ENCODE results near the gene TLR10. TPM values are rescaled to one million over a fixed set of nuclear protein-coding genes. Genes with fewer than 3 reads are reported as not detected.

Gene TLR10
- total RNA-seq, 1 donor from 2014 or later: not detected

GRCh38 chr4:38733663-38734062 lies 49.1 kb downstream of the TLR10 start:
- peaks cover 6% of the 10 kb centered on the region for H3K27me3 Mint-ChIP-seq (ENCODE audit: unreplicated experiment)
- H3K4me1 Mint-ChIP-seq (ENCODE audit: low read depth, unreplicated experiment): no peaks in the 10 kb centered on the region
- H3K27ac Mint-ChIP-seq (ENCODE audit: unreplicated experiment): no peak overlapping the region
- peaks cover 6% of the 10 kb centered on the region for H3K9me3 Mint-ChIP-seq (ENCODE audit: unreplicated experiment)
- H3K4me3 Mint-ChIP-seq (ENCODE audit: unreplicated experiment): no peak overlapping the region
- H3K36me3 Mint-ChIP-seq (ENCODE audit: unreplicated experiment): peaks cover 9% of the 10 kb centered on the region
- TF ChIP-seq, protein P1, sequence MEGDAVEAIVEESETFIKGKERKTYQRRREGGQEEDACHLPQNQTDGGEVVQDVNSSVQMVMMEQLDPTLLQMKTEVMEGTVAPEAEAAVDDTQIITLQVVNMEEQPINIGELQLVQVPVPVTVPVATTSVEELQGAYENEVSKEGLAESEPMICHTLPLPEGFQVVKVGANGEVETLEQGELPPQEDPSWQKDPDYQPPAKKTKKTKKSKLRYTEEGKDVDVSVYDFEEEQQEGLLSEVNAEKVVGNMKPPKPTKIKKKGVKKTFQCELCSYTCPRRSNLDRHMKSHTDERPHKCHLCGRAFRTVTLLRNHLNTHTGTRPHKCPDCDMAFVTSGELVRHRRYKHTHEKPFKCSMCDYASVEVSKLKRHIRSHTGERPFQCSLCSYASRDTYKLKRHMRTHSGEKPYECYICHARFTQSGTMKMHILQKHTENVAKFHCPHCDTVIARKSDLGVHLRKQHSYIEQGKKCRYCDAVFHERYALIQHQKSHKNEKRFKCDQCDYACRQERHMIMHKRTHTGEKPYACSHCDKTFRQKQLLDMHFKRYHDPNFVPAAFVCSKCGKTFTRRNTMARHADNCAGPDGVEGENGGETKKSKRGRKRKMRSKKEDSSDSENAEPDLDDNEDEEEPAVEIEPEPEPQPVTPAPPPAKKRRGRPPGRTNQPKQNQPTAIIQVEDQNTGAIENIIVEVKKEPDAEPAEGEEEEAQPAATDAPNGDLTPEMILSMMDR (IDR thresholded peaks at IDR 0.05; ENCODE audit: partially characterized antibody, unreplicated experiment): no peak
- DNase-seq: no peak

- TF ChIP-seq, protein P1 (IDR thresholded peaks at IDR 0.05; ENCODE audit: partially characterized antibody, unreplicated experiment): peak; percentile 98
- no peak overlapping the region for H3K4me3 Mint-ChIP-seq (ENCODE audit: unreplicated experiment)
- no peaks in the 10 kb centered on the region for H3K4me1 Mint-ChIP-seq (ENCODE audit: low read depth, unreplicated experiment)
- H3K9me3 Mint-ChIP-seq (ENCODE audit: unreplicated experiment): peaks cover 6% of the 10 kb centered on the region
- DNase-seq: peak; percentile 93
- peaks cover 9% of the 10 kb centered on the region for H3K36me3 Mint-ChIP-seq (ENCODE audit: unreplicated experiment)
- no peak overlapping the region for H3K27ac Mint-ChIP-seq (ENCODE audit: unreplicated experiment)
- peaks cover 6% of the 10 kb centered on the region for H3K27me3 Mint-ChIP-seq (ENCODE audit: unreplicated experiment)
Observed at GRCh38 chr4:38730830-38731646, 51.8 kb downstream of the TLR10 start.

DNA sequence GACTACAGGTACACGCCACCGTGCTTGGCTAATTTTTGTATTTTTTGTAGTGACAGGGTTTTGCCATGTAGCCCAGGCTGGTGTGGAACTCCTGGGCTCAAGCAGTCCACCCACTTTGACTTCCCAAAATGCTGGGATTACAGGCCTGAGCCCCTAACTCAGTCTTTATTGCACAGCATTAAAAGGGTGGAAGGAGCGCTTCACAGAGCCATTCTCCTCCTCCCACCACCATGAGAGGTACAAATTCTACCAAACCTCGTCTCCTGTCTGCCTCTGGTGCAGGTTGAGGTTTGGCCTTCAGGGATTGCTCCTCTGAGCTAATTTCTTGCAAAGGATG lies 52.3 kb downstream of the TLR10 start:
- peaks cover 6% of the 10 kb centered on the region for H3K9me3 Mint-ChIP-seq (ENCODE audit: unreplicated experiment)
- no peaks in the 10 kb centered on the region for H3K4me1 Mint-ChIP-seq (ENCODE audit: low read depth, unreplicated experiment)
- TF ChIP-seq, protein P1 (IDR thresholded peaks at IDR 0.05; ENCODE audit: partially characterized antibody, unreplicated experiment): no peak
- no peak overlapping the region for H3K27ac Mint-ChIP-seq (ENCODE audit: unreplicated experiment)
- peaks cover 6% of the 10 kb centered on the region for H3K27me3 Mint-ChIP-seq (ENCODE audit: unreplicated experiment)
- no peak for DNase-seq
- no peak overlapping the region for H3K4me3 Mint-ChIP-seq (ENCODE audit: unreplicated experiment)
- H3K36me3 Mint-ChIP-seq (ENCODE audit: unreplicated experiment): peaks cover 9% of the 10 kb centered on the region

DNA sequence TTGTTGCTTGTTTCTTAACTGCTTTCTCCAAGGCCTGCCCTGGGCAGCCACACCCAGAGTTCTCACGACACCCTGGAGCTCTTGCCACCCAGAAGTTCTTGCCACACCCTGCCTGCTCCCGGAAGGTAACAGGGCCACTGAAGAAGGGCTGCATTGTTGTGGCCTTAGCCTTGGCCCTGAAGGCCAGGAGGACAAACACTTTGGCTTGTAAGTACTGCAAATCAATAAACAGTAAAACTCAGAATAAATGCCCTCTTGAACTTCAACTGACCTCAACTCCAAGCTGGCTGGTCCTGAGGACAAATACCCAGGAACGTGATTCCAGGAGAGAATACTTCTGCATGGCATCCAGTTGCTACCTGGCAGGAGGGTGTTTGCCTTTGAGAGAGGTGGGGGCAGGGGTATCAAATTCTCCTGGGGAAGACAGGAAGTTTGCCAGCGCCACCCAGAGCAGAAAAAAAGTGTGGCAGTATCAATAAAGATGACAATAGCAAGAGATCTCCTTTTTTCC lies 54.1 kb downstream of the TLR10 start:
- no peak overlapping the region for H3K27ac Mint-ChIP-seq (ENCODE audit: unreplicated experiment)
- no peak for DNase-seq

DNA sequence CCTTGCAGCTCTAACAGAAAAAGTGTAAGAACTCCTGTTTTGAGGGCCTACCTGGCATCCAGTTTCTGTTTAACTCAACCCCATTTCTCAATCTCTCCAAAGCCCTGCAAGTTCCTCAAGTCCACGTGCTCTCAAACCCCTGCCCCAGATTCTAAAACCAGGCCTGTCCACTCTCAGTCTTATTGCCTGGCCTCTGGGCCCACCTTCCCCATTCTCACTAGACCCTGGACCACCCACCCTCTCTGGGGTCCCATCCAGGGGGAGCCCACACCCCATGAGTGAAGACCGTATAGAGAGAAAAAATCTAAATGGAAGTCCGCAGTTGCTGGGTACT lies 58.3 kb downstream of the TLR10 start:
- TF ChIP-seq, protein P1 (IDR thresholded peaks at IDR 0.05; ENCODE audit: partially characterized antibody, unreplicated experiment): no peak
- H3K27me3 Mint-ChIP-seq (ENCODE audit: unreplicated experiment): no peaks in the 10 kb centered on the region
- no peaks in the 10 kb centered on the region for H3K4me1 Mint-ChIP-seq (ENCODE audit: low read depth, unreplicated experiment)
- no peak overlapping the region for H3K4me3 Mint-ChIP-seq (ENCODE audit: unreplicated experiment)
- H3K36me3 Mint-ChIP-seq (ENCODE audit: unreplicated experiment): no peaks in the 10 kb centered on the region
- no peak overlapping the region for H3K27ac Mint-ChIP-seq (ENCODE audit: unreplicated experiment)
- peaks cover 3% of the 10 kb centered on the region for H3K9me3 Mint-ChIP-seq (ENCODE audit: unreplicated experiment)
- no peak for DNase-seq

More for the DNA sequence above, 54.1 kb downstream of the TLR10 start:
- peaks cover 4% of the 10 kb centered on the region for H3K36me3 Mint-ChIP-seq (ENCODE audit: unreplicated experiment)
- peaks cover 8% of the 10 kb centered on the region for H3K9me3 Mint-ChIP-seq (ENCODE audit: unreplicated experiment)
- no peak overlapping the region for H3K4me3 Mint-ChIP-seq (ENCODE audit: unreplicated experiment)
- TF ChIP-seq, protein P1 (IDR thresholded peaks at IDR 0.05; ENCODE audit: partially characterized antibody, unreplicated experiment): no peak
- no peaks in the 10 kb centered on the region for H3K4me1 Mint-ChIP-seq (ENCODE audit: low read depth, unreplicated experiment)
- H3K27me3 Mint-ChIP-seq (ENCODE audit: unreplicated experiment): peaks cover 5% of the 10 kb centered on the region

Measured in glutamatergic neuron (in vitro differentiated cells).